ENCODE data around the gene TBX18.

The TBX18 gene

GRCh38 chr6:84643778-84644177, 120.6 kb downstream of the TBX18 start:
- Histone ChIP-seq H3K27me3 (ENCODE audit: insufficient read depth, low read length) (no peaks in the 10 kb centered on the region), H3K4me1 (ENCODE audit: insufficient read depth, low read length) (no peaks in the 10 kb centered on the region), H3K36me3 (ENCODE audit: insufficient read depth, low read length) (no peaks in the 10 kb centered on the region), H3K9ac (ENCODE audit: low read depth, low read length) (no peak overlapping the region), H3K9me3 (ENCODE audit: insufficient read depth, low read depth, low read length) (no peaks in the 10 kb centered on the region), H3K27ac (ENCODE audit: low read depth, low read length) (no peak overlapping the region), H3K4me3 (ENCODE audit: low read length) (no peak overlapping the region)
- WGBS: 88% methylated on average over 3 of the region's 3 CpGs

- Histone ChIP-seq H3K4me3 (ENCODE audit: low read length) (no peak overlapping the region), H3K27ac (ENCODE audit: low read depth, low read length) (no peak overlapping the region), H3K9me3 (ENCODE audit: insufficient read depth, low read depth, low read length) (no peaks in the 10 kb centered on the region), H3K27me3 (ENCODE audit: insufficient read depth, low read length) (no peaks in the 10 kb centered on the region), H3K9ac (ENCODE audit: low read depth, low read length) (no peak overlapping the region), H3K4me1 (ENCODE audit: insufficient read depth, low read length) (no peaks in the 10 kb centered on the region), H3K36me3 (ENCODE audit: insufficient read depth, low read length) (no peaks in the 10 kb centered on the region)
- WGBS: 88% methylated on average over 4 of the region's 4 CpGs
Measured at GRCh38 chr6:84641076-84641475, 123.3 kb downstream of the TBX18 start.

- Histone ChIP-seq H3K27ac (ENCODE audit: low read depth, low read length) (no peak overlapping the region), H3K4me1 (ENCODE audit: insufficient read depth, low read length) (no peaks in the 10 kb centered on the region), H3K4me3 (ENCODE audit: low read length) (no peak overlapping the region), H3K9me3 (ENCODE audit: insufficient read depth, low read depth, low read length) (no peaks in the 10 kb centered on the region), H3K27me3 (ENCODE audit: insufficient read depth, low read length) (no peaks in the 10 kb centered on the region), H3K9ac (ENCODE audit: low read depth, low read length) (no peak overlapping the region), H3K36me3 (ENCODE audit: insufficient read depth, low read length) (no peaks in the 10 kb centered on the region)
- WGBS: 92% methylated on average over 3 of the region's 3 CpGs
Measured at GRCh38 chr6:84639396-84639795, 125.0 kb downstream of the TBX18 start.

- no peaks in the 10 kb centered on the region for H3K4me1 ChIP-seq (ENCODE audit: insufficient read depth, low read length)
- H3K27me3 ChIP-seq (ENCODE audit: insufficient read depth, low read length): no peaks in the 10 kb centered on the region
- no peak overlapping the region for H3K9ac ChIP-seq (ENCODE audit: low read depth, low read length)
- H3K36me3 ChIP-seq (ENCODE audit: insufficient read depth, low read length): no peaks in the 10 kb centered on the region
- 93% methylated on average over 2 of the region's 3 CpGs for WGBS
- H3K9me3 ChIP-seq (ENCODE audit: insufficient read depth, low read depth, low read length): no peaks in the 10 kb centered on the region
- no peak overlapping the region for H3K4me3 ChIP-seq (ENCODE audit: low read length)
- no peak overlapping the region for H3K27ac ChIP-seq (ENCODE audit: low read depth, low read length)
Measured at GRCh38 chr6:84638286-84638685, 126.1 kb downstream of the TBX18 start.
